Ovary (tissue), 9 donors: ENCODE data around the gene PTCRA. TPM values are rescaled to one million over a fixed set of nuclear protein-coding genes. Genes with fewer than 3 reads are reported as not detected.

Experiments
- DNase-seq, 5 donors: peaks; one replicate each; pipeline ENCODE4 v3.0.0-alpha.2; 2019 to 2020
- H3K27ac ChIP-seq, 2 donors: fragments of 200-600 bp; one replicate each; pipeline versions ENCODE4 v1.5.1 to v1.8.0; 2019 to 2022
- H3K27me3 ChIP-seq: fragments of 200-600 bp; one replicate; pipeline ENCODE4 v1.8.0; 2022
- H3K36me3 ChIP-seq: fragments of 200-600 bp; sonication (generic); one replicate; pipeline ENCODE4 v1.5.1; 2019
- H3K4me1 ChIP-seq: one replicate; pipeline ENCODE4 v1.8.1; 2013; ENCODE audit warnings: mild to moderate bottlenecking, moderate library complexity; ENCODE audit not compliant: insufficient read depth
- H3K4me3 ChIP-seq: fragments of 200-600 bp; sonication (generic); one replicate; pipeline ENCODE4 v1.5.1; 2017
- H3K9me3 ChIP-seq, 2 donors: fragments of 200-600 bp in 1 of 2; sonication (generic) in 1 of 2; one replicate each; pipeline versions ENCODE4 v1.5.1 to v1.8.1; 2013 to 2019; ENCODE audit warnings: mild to moderate bottlenecking in 1 of 2, moderate library complexity in 1 of 2
- CTCF ChIP-seq, 3 donors: fragments of 450-650 bp in 2 of 3; fragments of 200-600 bp in 1 of 3; IDR thresholded peaks; one replicate each; pipeline versions ENCODE4 v1.5.1 to v1.8.0; 2016 to 2022; ENCODE audit warnings: antibody characterized with exemption in 3 of 3, mild to moderate bottlenecking in 1 of 3
- EP300 ChIP-seq: sonication (generic); formaldehyde crosslinking; IDR thresholded peaks from one replicate; pipeline ENCODE4 v1.6.1; 2017; ENCODE audit warnings: antibody characterized with exemption
- POLR2A ChIP-seq: fragments of 450-650 bp; IDR thresholded peaks from one replicate; pipeline ENCODE4 v1.6.1; 2017; ENCODE audit warnings: antibody characterized with exemption, mild to moderate bottlenecking, moderate library complexity
- WGBS, 3 donors: extraction: QIAGEN DNeasy Blood & Tissue Kit in 1 of 3; methylation state at CpG; one replicate each; pipeline versions ENCODE4 v1.1.5 to v1.1.7; 2013 to 2017; 5-methylcytosine and 5-hydroxymethylcytosine counted together
- intact Hi-C, 4 donors: fragments of 100-400 bp; cut with DNase I; formaldehyde crosslinking; loops; one replicate each; pipeline versions ENCODE4 v1.11.0 to v1.15.1; 2022 to 2023
- polyA plus RNA-seq, 2 donors: library from polyadenylated mRNA; stranded (reverse); fragments of 200-250 nt in 1 of 2; fragments of 350-450 nt in 1 of 2; fragmentation: Illumina TruSeq in 1 of 2; extraction: RNeasy Lipid Tissue Mini Kit (QIAGEN cat#74804) in 1 of 2; gene quantifications; one replicate each; pipeline ENCODE4 v1.2.3, GENCODE V29; 2013 to 2014
- total RNA-seq, 7 donors: library from RNA; depleted of rRNA in 2 of 7; stranded (reverse); fragments of >200 nt in 2 of 7; fragmentation: NEBNext Ultra II Directional in 3 of 7; extraction: Animal tissue kit (Norgen Biotek cat#: 25700) in 3 of 7; gene quantifications; one replicate each; pipeline versions ENCODE4 v1.1.0 to v1.2.4, GENCODE V29; 2016 to 2023
- donor health status: DM: no; HTN: no; CAD: no; lungs with moderate emphysema.
- donor health status: DM: no; HTN: no; CAD: no.
- donor health status: Bipolar disorder and iron deficiency.
- donor health status: DM: yes; HTN: yes; CAD: no.
- donor health status: DM: no; HTN: no; CAD: no.
- donor health status: DM: yes; HTN: yes; CAD: no.

The PTCRA gene
- total and polyA plus RNA-seq, 9 donors, result 0.55 TPM; not detected in 8

GRCh38 chr6:42974919-42975505, 59.2 kb downstream of the PTCRA start:
- no peak overlapping the region for H3K4me3 ChIP-seq
- no peaks in the 10 kb centered on the region for H3K27me3 ChIP-seq
- no peaks in the 10 kb centered on the region for H3K36me3 ChIP-seq
- WGBS, 3 donors, result 81 to 85% (median 82%) methylated on average over 5 of the region's 5 CpGs
- intact Hi-C loops, result no loop called here
- H3K27ac ChIP-seq, result no peak overlapping the region
- H3K4me1 ChIP-seq, result peaks cover 9% of the 10 kb centered on the region
- DNase-seq, result no peak
- TF ChIP-seq CTCF (IDR thresholded peaks at IDR 0.05) (no peak), EP300 (no peak), POLR2A (no peak)
- no peaks in the 10 kb centered on the region for H3K9me3 ChIP-seq

Other genes with a start within 250 kb of the PTCRA start
- 1 to 10 TPM in 5 of 7 donors, under 1 TPM in 2; 0.80 to 6.8 (median 4.2) TPM for gene PRPH2, start 193.5 kb upstream of the PTCRA start, total RNA-seq
- 1 to 10 TPM; 2.0 to 2.8 TPM for gene PRPH2, start 193.5 kb upstream of the PTCRA start, polyA plus RNA-seq
- gene TBCC, start 169.9 kb upstream of the PTCRA start, total RNA-seq, result 10 to 100 TPM; 15.2 to 18.7 (median 16.7) TPM
- 10 to 100 TPM; 14.1 to 15.4 TPM for gene TBCC, start 169.9 kb upstream of the PTCRA start, polyA plus RNA-seq
- gene BICRAL, start 134.0 kb upstream of the PTCRA start, total RNA-seq, result 10 to 100 TPM; 13.3 to 27.1 (median 25.4) TPM
- gene BICRAL, start 134.0 kb upstream of the PTCRA start, polyA plus RNA-seq, result 10 to 100 TPM; 10.5 to 24.9 TPM
- gene RPL7L1, start 36.4 kb upstream of the PTCRA start, total RNA-seq, result 10 to 100 TPM; 60.1 to 77.9 (median 68.1) TPM
- 10 to 100 TPM; 48.6 to 97.8 TPM for gene RPL7L1, start 36.4 kb upstream of the PTCRA start, polyA plus RNA-seq
- gene CNPY3, start 13.4 kb downstream of the PTCRA start, total RNA-seq, result 10 to 100 TPM; 25.3 to 61.2 (median 44.5) TPM
- 10 to 100 TPM; 36.8 to 40.0 TPM for gene CNPY3, start 13.4 kb downstream of the PTCRA start, polyA plus RNA-seq
- gene GNMT, start 44.7 kb downstream of the PTCRA start, total RNA-seq, result 1 to 10 TPM in 4 of 7 donors, under 1 TPM in 3; 0.57 to 2.7 (median 1.3) TPM
- gene GNMT, start 44.7 kb downstream of the PTCRA start, polyA plus RNA-seq, result 1 to 10 TPM in 1 of 2 donors, under 1 TPM in 1; 0.35 to 1.1 TPM
- gene PEX6, start 63.1 kb downstream of the PTCRA start, total RNA-seq, result 10 to 100 TPM; 23.1 to 41.0 (median 29.8) TPM
- gene PEX6, start 63.1 kb downstream of the PTCRA start, polyA plus RNA-seq, result 10 to 100 TPM in 1 of 2 donors, 1 to 10 TPM in 1; 8.8 to 30.2 TPM
- gene PPP2R5D, start 68.5 kb downstream of the PTCRA start, total RNA-seq, result 10 to 100 TPM; 20.4 to 40.5 (median 34.1) TPM
- 10 to 100 TPM; 30.4 to 78.1 TPM for gene PPP2R5D, start 68.5 kb downstream of the PTCRA start, polyA plus RNA-seq
- gene MEA1, start 97.9 kb downstream of the PTCRA start, total RNA-seq, result 10 to 100 TPM; 48.2 to 69.8 (median 60.1) TPM
- 10 to 100 TPM; 75.9 to 95.1 TPM for gene MEA1, start 97.9 kb downstream of the PTCRA start, polyA plus RNA-seq
- gene KLHDC3, start 98.2 kb downstream of the PTCRA start, total RNA-seq, result 10 to 100 TPM; 40.9 to 78.8 (median 55.1) TPM
- 10 to 100 TPM; 72.1 to 90.9 TPM for gene KLHDC3, start 98.2 kb downstream of the PTCRA start, polyA plus RNA-seq
- gene RRP36, start 105.6 kb downstream of the PTCRA start, total RNA-seq, result 10 to 100 TPM; 24.7 to 50.4 (median 36.0) TPM
- gene RRP36, start 105.6 kb downstream of the PTCRA start, polyA plus RNA-seq, result 10 to 100 TPM; 23.6 to 58.7 TPM
- gene CUL7, start 137.8 kb downstream of the PTCRA start, total RNA-seq, result 10 to 100 TPM; 15.6 to 29.1 (median 25.0) TPM
- gene CUL7, start 137.8 kb downstream of the PTCRA start, polyA plus RNA-seq, result 10 to 100 TPM in 1 of 2 donors, 1 to 10 TPM in 1; 9.3 to 13.9 TPM
- 10 to 100 TPM; 11.5 to 56.7 (median 47.3) TPM for gene MRPL2, start 143.4 kb downstream of the PTCRA start, total RNA-seq
- gene MRPL2, start 143.4 kb downstream of the PTCRA start, polyA plus RNA-seq, result 10 to 100 TPM; 37.2 to 55.6 TPM
- 10 to 100 TPM; 17.8 to 29.8 (median 24.7) TPM for gene KLC4, start 143.6 kb downstream of the PTCRA start, total RNA-seq
- 10 to 100 TPM; 14.7 to 27.2 TPM for gene KLC4, start 143.6 kb downstream of the PTCRA start, polyA plus RNA-seq
- gene PTK7, start 160.3 kb downstream of the PTCRA start, total RNA-seq, result 100 to 1,000 TPM in 4 of 7 donors, 10 to 100 TPM in 3; 65.7 to 167 (median 105) TPM
- 10 to 100 TPM; 44.4 to 79.6 TPM for gene PTK7, start 160.3 kb downstream of the PTCRA start, polyA plus RNA-seq